Coronary artery (tissue), 2 donors: Measurements from ENCODE around the gene UNC80.

ENCODE experiments used
- DNase-seq: peaks from one replicate; pipeline ENCODE4 v3.0.0-alpha.2; 2017; ENCODE audit warnings: low spot score
- H3K27ac ChIP-seq, 2 donors: fragments of 200-600 bp; sonication (generic); one replicate each; pipeline ENCODE4 v1.5.1; 2016 to 2019
- H3K4me3 ChIP-seq: fragments of 200-600 bp; sonication (generic); 2 replicates; pipeline ENCODE4 v1.5.1; 2016; ENCODE audit warnings: mild to moderate bottlenecking, moderate library complexity
- TF ChIP-seq, protein P1 (sequence below): fragments of 200-600 bp; sonication (generic); IDR thresholded peaks from one replicate; pipeline ENCODE4 v1.5.1; 2019; ENCODE audit warnings: antibody characterized with exemption

UNC80 gene

DNA sequence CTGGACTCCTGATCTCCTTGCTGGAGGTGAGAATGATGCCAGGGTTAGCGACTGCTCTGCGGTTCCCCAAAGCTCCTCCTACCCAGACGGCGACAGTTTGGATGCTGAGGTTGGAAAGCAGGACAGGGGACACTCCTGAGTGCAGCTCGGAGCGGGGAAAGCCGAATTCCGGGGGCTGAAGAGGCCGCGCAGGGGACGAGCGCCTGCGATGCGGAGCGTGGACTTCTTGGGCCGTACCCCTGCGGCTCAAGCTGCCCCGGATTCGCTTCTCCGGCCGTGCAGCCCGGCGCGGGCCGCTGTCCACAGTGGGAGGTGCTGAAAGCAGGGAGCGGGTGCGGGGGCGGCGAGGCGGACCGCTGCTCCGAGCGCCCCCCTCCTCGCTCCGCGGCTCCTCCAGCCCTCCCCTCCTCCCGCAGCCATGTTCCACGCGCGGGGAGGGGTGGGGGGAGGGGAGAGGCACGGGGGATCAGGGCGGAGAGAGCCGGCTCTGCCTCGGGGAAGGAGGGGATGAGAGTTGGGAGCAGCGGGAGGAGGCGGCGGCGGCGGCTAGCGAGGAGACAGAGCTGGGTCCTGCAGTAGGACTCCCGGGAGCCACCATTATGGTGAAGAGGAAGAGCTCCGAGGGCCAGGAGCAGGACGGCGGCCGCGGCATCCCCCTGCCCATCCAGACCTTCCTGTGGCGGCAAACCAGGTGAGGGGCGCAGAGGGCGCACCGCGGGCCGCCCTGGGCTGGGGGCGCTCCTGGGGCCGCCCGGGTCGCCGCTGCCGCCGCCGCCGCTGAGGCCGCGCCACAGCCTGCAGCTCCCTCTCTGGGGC lies at the start of gene UNC80:
Gene UNC80, plus strand, starts transcription at position 359 of the 816 bp plus-strand sequence. Its CDS starts 241 bp downstream, at position 600.
- DNase-seq: no peak
- TF ChIP-seq, protein P1, sequence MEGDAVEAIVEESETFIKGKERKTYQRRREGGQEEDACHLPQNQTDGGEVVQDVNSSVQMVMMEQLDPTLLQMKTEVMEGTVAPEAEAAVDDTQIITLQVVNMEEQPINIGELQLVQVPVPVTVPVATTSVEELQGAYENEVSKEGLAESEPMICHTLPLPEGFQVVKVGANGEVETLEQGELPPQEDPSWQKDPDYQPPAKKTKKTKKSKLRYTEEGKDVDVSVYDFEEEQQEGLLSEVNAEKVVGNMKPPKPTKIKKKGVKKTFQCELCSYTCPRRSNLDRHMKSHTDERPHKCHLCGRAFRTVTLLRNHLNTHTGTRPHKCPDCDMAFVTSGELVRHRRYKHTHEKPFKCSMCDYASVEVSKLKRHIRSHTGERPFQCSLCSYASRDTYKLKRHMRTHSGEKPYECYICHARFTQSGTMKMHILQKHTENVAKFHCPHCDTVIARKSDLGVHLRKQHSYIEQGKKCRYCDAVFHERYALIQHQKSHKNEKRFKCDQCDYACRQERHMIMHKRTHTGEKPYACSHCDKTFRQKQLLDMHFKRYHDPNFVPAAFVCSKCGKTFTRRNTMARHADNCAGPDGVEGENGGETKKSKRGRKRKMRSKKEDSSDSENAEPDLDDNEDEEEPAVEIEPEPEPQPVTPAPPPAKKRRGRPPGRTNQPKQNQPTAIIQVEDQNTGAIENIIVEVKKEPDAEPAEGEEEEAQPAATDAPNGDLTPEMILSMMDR: no peak
- Histone ChIP-seq H3K27ac (no peak within 1 kb of the TSS), H3K4me3 (peak within 1 kb of the TSS; percentile 61)

DNA sequence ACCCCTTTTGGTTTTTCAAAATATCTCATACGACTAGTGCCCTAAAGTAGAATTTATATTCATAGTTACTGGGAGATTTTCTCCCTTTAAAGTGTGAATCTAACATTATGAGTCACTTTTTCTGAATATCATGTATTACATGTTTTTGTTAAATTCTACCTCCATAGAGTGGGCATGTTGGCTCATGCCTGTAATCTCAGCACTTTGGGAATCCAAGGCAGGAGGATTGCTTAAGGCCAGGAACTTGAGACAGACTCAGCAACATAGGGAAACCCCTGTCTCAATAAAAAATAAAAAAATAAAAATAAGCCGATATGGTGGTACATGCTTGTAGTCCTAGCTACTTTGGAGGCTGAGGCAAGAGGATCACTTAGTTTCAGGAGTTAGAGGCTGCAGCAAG lies 45.3 kb upstream of the UNC80 start:
- no peak overlapping the region for H3K4me3 ChIP-seq
- TF ChIP-seq, protein P1: no peak
- DNase-seq: no peak
- H3K27ac ChIP-seq: no peak overlapping the region

GRCh38 chr2:209727077-209727476 lies 44.6 kb upstream of the UNC80 start:
- Histone ChIP-seq H3K4me3 (no peak overlapping the region), H3K27ac (no peak overlapping the region)
- TF ChIP-seq, protein P1: no peak
- DNase-seq: no peak

DNA sequence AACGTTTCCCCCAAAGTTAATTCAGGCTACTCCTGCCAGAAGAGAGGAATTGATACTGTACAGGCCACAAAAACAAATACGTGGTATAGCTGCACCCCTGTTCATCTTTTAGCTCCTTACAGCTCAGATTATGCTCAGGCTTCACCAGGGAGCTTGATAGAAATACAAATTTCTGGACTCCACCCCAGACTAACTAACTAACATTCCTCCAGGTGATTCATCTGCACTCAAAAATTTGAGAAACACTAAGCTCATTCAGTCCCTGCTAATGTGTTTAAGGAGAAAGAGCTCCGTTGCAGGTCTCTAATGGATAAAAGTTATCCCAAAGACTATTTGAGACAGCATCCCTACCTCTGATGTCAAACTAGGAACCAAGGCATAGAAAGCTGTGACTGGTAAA lies 36.8 kb upstream of the UNC80 start:
- TF ChIP-seq, protein P1: no peak
- no peak overlapping the region for H3K27ac ChIP-seq
- no peak overlapping the region for H3K4me3 ChIP-seq
- DNase-seq: no peak

DNA sequence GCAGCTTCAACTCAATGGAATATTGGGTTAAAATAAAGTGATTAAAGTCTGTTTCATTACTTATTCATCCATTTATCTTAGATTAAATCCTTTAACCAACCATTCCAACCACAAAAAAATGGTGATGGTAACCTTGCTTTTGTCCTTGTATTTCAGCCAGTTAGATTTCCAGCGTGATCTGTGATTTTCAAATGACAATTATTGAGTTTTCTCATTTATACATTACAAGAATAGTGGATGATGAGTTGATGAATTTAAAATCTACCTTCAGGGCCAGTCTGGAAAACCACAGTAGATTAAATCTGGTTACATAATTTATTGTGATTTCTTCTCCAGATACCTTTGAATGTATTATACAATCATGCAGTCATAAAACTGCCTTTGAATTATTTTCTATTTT lies 29.7 kb upstream of the UNC80 start:
- DNase-seq: no peak
- TF ChIP-seq, protein P1: no peak
- Histone ChIP-seq H3K4me3 (no peak overlapping the region), H3K27ac (no peak overlapping the region)

GRCh38 chr2:209753020-209753419 lies 18.6 kb upstream of the UNC80 start:
- no peak for DNase-seq
- no peak overlapping the region for H3K4me3 ChIP-seq
- TF ChIP-seq, protein P1: no peak
- H3K27ac ChIP-seq: no peak overlapping the region

- no peak for DNase-seq
- Histone ChIP-seq H3K4me3 (no peak overlapping the region), H3K27ac (no peak overlapping the region)
- TF ChIP-seq, protein P1: no peak
These were observed 14.5 kb upstream of the UNC80 start for GRCh38 chr2:209757163-209757562.
